ENCODE data around the gene POP4. TPM values are rescaled to one million over a fixed set of nuclear protein-coding genes. Genes with fewer than 3 reads are reported as not detected.

POP4 gene
- total and polyA plus RNA-seq, 2 of the 4 experiments (the other 2 are of a cell fraction), result 65.1 to 87.2 TPM

GRCh38 chr19:29603308-29603707, 2.8 kb upstream of the POP4 start:
- peaks cover 5% of the 10 kb centered on the region; the same call in 1 of the 2 replicates for H3K27me3 ChIP-seq (ENCODE audit: control insufficient read depth, insufficient read depth, low read length)
- no peak overlapping the region for H2AK5ac ChIP-seq (ENCODE audit: low read depth, low read length)
- no peak overlapping the region for H2AK9ac ChIP-seq (replicated peaks; ENCODE audit: low read depth, low read length, poor library complexity)
- no peak for TF ChIP-seq SMC3 (IDR thresholded peaks at IDR 0.05; ENCODE audit: low read depth, low read length)
- no peak for TF ChIP-seq USF2 (IDR thresholded peaks at IDR 0.05; ENCODE audit: low read depth, low read length)
- no peak for TF ChIP-seq CEBPB (IDR thresholded peaks at IDR 0.05; ENCODE audit: low read depth, low read length)
- no peak for TF ChIP-seq MAZ (IDR thresholded peaks at IDR 0.05; ENCODE audit: borderline replicate concordance, low read depth, low read length)
- TF ChIP-seq RFX5 (IDR thresholded peaks at IDR 0.05; ENCODE audit: low read depth, low read length), result no peak
- no peak for TF ChIP-seq RAD21 (IDR thresholded peaks at IDR 0.05; ENCODE audit: low read length)
- DNase-seq (no peak), ATAC-seq (ENCODE audit: low read depth) (no peak)
- no CpG with 5 or more reads among the region's 5 CpGs for WGBS, 2 experiments (ENCODE audit: extremely low coverage in 2 of 2, insufficient read length in 1 of 2)
- no peak overlapping the region for H3K4ac ChIP-seq (ENCODE audit: low read depth, low read length)
- POLR2A ChIA-PET (ENCODE audit: unreplicated experiment), result no interaction called here
- no peak overlapping the region for H3K9ac ChIP-seq (ENCODE audit: low read depth, low read length)
- H3K9me3 ChIP-seq (ENCODE audit: control insufficient read depth, insufficient read depth, low read length), result no peaks in the 10 kb centered on the region
- H2BK120ac ChIP-seq (ENCODE audit: low read depth, low read length), result no peak overlapping the region
- H3K4me2 ChIP-seq (ENCODE audit: low read depth, low read length), result no peak overlapping the region
- H2BK15ac ChIP-seq (ENCODE audit: low read depth, low read length), result no peak overlapping the region
- H3K4me1 ChIP-seq (ENCODE audit: control insufficient read depth, insufficient read depth, low read length), result peaks cover 2% of the 10 kb centered on the region; the same call in 1 of the 2 replicates
- intact Hi-C loops (cut with micrococcal nuclease) (no loop called here), dilution Hi-C loops (cut with HindIII; ENCODE audit: low sequenced_read_pairs, unreplicated experiment) (no loop called here), in situ Hi-C loops (cut with MboI; ENCODE audit: low sequenced_read_pairs) (no loop called here)
- H3K79me1 ChIP-seq (ENCODE audit: low read depth in 1 of 2, low read length in 2 of 2), result peaks cover 21 to 22% of the 10 kb centered on the region in 2 experiments
- CTCF ChIA-PET, result interaction anchor here (0.6 kb wide), 1 partner anchor 810 kb away, joined by 5 read pairs; no protein-coding TSS in a partner anchor
- no peaks in the 10 kb centered on the region for H3K36me3 ChIP-seq (ENCODE audit: control insufficient read depth, insufficient read depth, low read length)
- H3K14ac ChIP-seq (replicated peaks; ENCODE audit: low read depth, low read length), result no peak overlapping the region
- H4K91ac ChIP-seq (ENCODE audit: insufficient read depth, low read depth, low read length), result no peak overlapping the region
- no peaks in the 10 kb centered on the region for H3K9me1 ChIP-seq (ENCODE audit: insufficient read depth, low read length)
- no peaks in the 10 kb centered on the region for H4K20me1 ChIP-seq (ENCODE audit: insufficient read depth, low read length)
- H3K4me3 ChIP-seq (ENCODE audit: insufficient read depth, low read depth, low read length), result no peak overlapping the region
- H4K8ac ChIP-seq (ENCODE audit: low read depth in 2 of 2, low read length in 2 of 2), result no peak overlapping the region
- no peak overlapping the region for H3K56ac ChIP-seq (ENCODE audit: extremely low read depth, insufficient read depth, low read length)
- no peak overlapping the region for H2BK20ac ChIP-seq (ENCODE audit: low read depth, low read length)
- no TSS peak for BruUV-seq (replicated peaks)
- no peak overlapping the region for H2AFZ ChIP-seq (replicated peaks; ENCODE audit: low read length, poor library complexity)
- no peak overlapping the region for H3K27ac ChIP-seq (ENCODE audit: insufficient read depth, low read length)
- no peak overlapping the region for H3K18ac ChIP-seq (ENCODE audit: low read depth, low read length)
- H4K5ac ChIP-seq (ENCODE audit: low read depth, low read length), result no peak overlapping the region
- no peak overlapping the region for H3K23ac ChIP-seq (ENCODE audit: low read depth, low read length)
- H2BK5ac ChIP-seq (ENCODE audit: low read depth, low read length, poor library complexity, severe bottlenecking), result no peak overlapping the region
